ENCODE measurements around the gene XYLT1.

Gene XYLT1

DNA sequence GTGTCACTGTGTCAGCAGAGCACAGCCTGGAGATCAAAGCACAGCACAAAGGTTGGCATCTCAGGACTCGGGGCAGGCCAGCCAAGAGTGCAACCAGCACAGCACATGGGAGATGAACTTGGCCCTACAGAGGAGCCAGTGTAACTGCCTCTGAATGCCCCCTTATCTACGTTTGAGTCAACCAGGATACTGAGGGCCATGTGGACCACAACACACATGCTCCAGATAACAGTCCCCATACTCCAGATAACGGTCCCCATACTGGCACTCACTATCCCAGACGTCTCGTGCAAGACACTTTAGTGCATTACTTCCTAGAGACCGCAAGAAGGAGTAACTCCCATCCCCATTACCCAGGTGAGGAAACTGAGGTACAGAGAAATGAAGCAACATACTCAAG is 88.2 kb downstream of the XYLT1 start:
- DNase-seq (ENCODE audit: insufficient read length, low spot score) = no peak
- no peak for TF ChIP-seq POLR2A (IDR thresholded peaks at IDR 0.05; ENCODE audit: low read depth, low read length)
- FAIRE-seq = no peak

DNA sequence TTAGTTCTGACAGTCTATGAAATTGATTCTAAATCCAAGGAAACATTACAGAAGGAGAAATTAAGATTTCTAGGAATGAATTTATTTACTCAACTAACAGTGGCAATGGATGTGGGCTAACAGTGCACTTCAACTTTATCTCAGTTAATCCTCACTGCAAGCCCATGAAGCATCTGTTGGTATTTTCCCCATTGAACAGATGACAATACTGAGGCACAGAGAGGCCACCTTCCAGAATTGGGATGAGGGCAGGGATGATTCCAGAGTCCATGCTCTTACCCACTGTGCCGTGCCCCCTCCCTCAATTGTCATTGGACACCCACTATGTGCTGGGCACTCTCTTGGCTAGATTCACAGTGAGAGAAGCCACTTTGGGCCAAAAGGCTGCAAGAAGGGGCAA is 89.0 kb downstream of the XYLT1 start:
- DNase-seq (ENCODE audit: insufficient read length, low spot score) = no peak
- no peak for FAIRE-seq
- no peak for TF ChIP-seq POLR2A (IDR thresholded peaks at IDR 0.05; ENCODE audit: low read depth, low read length)

DNA sequence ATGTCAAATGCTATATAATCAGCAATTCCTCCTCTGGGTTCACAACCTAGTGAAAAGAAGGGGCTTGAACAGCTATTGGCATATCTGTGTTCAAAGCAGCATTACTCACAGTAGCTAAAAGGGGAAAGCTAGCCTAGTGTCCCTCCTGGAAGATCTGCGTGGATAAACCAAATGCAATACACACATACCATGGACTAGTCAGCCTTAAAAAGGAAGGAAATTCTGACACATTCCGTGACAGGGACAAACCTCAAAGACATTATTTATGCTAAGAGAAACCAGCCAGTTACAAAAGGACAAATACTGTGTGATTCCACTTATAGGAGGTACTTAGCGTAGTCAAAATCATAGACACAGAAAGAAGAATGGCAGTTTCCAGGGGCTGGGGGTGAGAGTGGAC is 90.1 kb downstream of the XYLT1 start:
- no peak for TF ChIP-seq POLR2A (IDR thresholded peaks at IDR 0.05; ENCODE audit: low read depth, low read length)
- no peak for DNase-seq (ENCODE audit: insufficient read length, low spot score)
- FAIRE-seq = no peak

DNA sequence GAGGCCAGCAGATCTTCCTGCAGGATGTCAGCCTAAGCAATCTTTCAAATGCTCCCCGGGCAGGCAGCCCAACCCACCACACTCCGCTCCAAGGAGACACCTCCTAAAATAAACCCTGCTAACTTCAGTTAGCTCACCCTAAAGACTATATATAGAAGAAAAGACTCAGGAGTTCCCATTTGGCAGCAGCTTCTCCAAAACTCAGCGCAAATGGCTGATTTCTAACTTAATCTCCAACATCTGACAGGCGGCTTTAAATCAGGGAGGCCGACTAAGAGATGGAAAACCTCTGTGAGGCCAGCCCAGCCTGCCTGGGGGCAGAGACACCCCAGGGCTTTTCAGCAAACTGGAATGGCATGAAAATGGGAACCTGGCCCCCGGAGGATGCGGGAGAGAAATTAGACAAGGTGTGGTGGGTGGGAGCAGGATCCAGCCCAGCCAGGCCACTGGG is 91.6 kb downstream of the XYLT1 start:
- DNase-seq (ENCODE audit: insufficient read length, low spot score) = no peak

DNA sequence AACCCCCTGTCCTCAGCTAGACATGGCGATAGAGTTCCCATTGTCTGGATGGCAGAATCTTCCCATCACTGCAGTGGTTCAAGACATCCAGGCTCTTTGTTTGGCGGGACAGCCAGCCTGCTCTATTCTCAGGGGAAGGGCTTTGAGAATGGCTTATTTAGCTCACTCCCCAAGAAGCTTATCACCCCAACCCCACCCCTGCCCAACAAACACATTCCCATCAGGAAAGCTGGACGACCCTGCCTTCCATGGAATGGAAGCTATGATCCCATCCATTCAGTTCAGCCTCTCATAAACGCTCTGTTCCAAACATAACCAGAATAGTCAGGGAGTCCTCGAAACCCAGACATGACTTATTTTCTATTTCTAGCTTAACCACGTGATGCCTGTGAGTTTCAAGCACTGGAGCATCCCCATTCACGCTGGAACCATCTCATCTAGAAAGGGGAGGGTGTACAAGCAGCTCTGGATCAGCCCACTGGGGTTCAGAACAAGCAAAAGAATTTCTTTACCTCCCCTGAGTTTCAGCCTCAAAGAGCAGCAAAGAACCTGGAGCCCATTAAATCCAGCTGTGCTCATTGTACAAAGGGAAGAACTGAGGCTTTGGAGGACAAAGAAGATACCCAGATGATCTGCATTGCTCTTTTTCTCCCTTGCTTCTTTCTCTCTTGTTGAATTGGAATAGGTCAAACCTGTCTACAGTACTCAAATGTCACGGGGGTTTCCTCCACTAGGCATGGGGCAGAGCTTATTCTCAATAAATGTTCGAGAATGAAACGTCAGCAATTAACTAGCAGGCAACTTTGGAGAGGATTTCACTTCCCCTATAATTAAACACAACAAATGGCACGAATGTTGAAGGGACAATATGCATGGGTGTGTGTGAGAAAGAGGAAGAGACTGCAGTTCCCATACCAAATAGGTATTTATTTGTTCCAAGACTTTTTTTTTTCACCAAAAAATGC is 93.1 kb downstream of the XYLT1 start:
- TF ChIP-seq POLR2A (IDR thresholded peaks at IDR 0.05; ENCODE audit: low read depth, low read length) = no peak
- FAIRE-seq = no peak
- no peak for DNase-seq (ENCODE audit: insufficient read length, low spot score)

More for the DNA sequence above, 91.6 kb downstream of the XYLT1 start:
- FAIRE-seq = no peak
- no peak for TF ChIP-seq POLR2A (IDR thresholded peaks at IDR 0.05; ENCODE audit: low read depth, low read length)

DNA sequence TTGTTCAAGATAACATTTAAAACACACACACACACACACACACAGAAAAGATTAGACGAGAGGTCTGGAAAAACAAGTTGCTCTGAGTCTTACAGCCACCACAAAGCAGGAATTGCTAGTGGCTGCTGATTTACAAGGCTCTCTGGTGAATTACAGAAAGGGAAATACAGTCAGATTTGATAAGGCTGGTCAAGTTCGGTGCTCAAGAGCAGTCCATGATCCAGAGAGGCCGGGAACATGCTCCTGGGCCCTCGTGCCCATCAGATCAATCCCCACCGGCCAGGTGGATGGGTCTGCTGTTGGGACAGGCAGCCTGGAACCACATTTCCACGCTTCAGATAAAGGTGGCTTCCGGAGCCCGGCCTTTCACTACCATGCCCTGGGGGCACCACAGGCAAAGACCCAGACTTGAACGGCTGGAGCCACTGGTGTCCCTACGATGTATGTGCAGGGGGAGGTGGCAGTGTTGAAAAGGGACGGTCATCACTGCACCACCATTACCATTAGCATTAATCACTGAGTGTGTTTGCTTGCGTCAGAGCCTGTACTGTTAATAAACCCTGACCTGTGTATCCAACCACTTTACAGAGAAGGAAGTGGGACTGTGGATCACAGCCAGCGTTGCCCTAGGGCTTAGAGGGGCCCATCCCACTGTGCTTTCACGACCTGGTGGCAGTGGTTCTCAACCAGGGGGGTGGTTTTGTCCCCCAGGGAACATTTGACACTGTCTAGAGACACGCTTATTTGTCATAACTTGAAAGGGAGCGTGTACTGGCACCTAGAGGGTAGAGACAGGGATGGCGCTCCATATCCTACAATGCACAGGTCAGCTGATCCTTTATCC is 95.1 kb downstream of the XYLT1 start:
- FAIRE-seq (no peak), DNase-seq (ENCODE audit: insufficient read length, low spot score) (no peak)
- no peak for TF ChIP-seq POLR2A (IDR thresholded peaks at IDR 0.05; ENCODE audit: low read depth, low read length)

DNA sequence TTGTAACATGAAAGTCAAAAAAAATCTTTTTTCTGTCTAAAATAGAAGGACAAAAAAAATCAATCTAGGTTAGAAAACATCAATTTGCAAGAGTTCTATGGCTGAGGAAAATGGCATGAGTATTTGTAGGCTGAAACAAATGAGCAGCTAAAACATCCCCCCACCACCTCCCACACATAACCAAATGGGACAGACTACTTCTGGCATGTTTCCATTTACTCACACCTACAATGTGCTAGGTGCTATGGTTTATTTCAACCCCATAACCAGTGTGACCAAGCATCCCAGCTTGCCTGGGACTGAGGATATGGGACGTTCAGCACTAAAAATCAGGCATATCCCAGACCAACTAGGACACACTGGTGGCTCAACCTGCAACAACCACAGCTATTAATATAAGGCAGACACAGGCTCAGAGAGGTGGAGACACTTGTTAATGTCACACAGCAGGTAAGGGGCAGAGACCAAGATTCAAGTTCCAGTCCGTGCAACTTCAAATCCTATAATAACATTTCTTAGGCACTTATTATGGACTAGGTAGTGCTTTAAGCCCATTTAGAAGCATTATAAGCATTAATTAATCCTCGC is 96.0 kb downstream of the XYLT1 start:
- DNase-seq (ENCODE audit: insufficient read length, low spot score) = no peak
- no peak for FAIRE-seq
- no peak for TF ChIP-seq POLR2A (IDR thresholded peaks at IDR 0.05; ENCODE audit: low read depth, low read length)

DNA sequence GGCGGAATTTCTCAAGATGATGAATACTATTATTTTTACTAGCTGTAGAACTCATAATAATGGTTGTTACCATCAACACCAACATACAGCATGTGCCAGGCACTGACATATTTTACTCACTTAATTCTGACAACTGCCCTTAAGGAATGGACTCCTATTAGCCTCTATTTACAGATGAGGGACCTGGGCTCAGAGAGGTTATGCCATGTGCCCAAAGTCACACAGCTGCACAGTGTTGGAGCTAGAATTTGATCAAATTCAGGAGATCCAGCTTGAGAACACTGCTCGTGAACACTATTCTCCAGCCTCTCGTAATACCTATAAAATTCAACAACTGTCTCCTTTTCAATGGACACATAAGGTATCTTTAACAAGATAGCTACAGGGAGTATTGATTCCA is 97.2 kb downstream of the XYLT1 start:
- DNase-seq (ENCODE audit: insufficient read length, low spot score) = no peak
- no peak for FAIRE-seq
- TF ChIP-seq POLR2A (IDR thresholded peaks at IDR 0.05; ENCODE audit: low read depth, low read length) = no peak

DNA sequence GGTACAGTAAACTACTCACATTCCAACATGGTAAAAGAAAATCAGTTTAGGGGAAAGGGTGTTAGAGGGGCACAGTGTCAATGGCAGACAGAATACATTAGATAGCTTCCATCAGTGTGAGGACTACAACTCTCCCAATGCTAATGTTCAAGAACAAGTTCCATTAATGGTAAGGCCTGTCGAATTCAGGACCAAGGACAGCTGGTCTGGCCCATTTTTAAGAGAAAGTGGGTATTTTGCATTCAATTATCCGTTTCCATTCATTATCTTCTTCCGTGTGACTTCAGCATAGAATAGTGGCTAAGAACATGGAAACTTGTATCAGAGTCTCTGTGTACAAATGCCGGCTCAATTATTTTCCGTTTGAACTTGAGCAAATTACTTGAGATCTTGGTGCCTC is 98.4 kb downstream of the XYLT1 start:
- TF ChIP-seq POLR2A (IDR thresholded peaks at IDR 0.05; ENCODE audit: low read depth, low read length) = no peak
- FAIRE-seq (no peak), DNase-seq (ENCODE audit: insufficient read length, low spot score) (no peak)

DNA sequence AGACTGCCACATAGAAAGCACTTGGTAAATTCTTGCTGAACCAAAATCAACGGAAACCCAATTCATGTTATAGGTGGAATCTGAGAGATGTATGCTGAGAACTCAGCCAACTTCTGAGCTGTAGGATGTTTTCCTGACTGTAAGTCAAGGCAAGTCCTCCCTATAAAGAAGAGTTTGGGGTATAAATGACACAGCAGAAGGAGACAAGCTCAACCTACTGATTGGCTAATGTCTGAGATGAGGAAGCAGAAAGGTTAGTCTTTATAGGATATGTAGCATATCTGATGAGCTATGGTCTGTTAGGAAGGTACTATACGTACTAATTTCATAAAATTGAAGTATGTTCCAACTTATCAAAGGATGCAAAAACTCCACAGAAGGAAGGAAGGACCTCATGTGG is 99.5 kb downstream of the XYLT1 start:
- FAIRE-seq = no peak
- no peak for TF ChIP-seq POLR2A (IDR thresholded peaks at IDR 0.05; ENCODE audit: low read depth, low read length)

DNA sequence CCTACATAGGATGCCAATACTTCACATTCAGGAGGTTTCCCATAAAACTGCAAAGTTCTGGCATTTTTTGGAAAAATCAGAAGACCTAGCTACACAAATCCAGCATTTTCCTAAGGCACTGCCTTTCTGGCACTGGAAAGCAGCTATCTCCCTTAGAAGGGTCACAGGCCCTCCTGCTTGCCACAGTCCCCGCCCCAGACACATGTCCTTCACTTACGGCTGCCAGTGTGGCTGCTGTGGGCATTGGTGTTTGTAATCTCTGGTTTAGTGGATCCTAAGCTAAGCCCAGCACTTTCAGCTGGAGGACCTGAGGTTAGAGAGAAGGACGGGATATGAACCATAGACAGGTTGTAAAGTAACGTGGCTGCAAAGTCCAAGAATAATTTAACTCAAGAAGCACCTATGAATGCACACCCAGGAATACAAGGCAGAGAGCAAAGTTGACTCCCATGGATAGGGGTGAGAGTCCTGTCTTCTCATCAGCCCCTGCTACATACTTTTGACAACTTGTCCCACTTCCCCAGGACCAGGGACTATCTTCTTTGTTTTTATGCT is 100.0 kb downstream of the XYLT1 start:
- DNase-seq (ENCODE audit: insufficient read length, low spot score) = no peak
- no peak for FAIRE-seq
- no peak for TF ChIP-seq POLR2A (IDR thresholded peaks at IDR 0.05; ENCODE audit: low read depth, low read length)

More for the DNA sequence above, 99.5 kb downstream of the XYLT1 start:
- no peak for DNase-seq (ENCODE audit: insufficient read length, low spot score)

DNA sequence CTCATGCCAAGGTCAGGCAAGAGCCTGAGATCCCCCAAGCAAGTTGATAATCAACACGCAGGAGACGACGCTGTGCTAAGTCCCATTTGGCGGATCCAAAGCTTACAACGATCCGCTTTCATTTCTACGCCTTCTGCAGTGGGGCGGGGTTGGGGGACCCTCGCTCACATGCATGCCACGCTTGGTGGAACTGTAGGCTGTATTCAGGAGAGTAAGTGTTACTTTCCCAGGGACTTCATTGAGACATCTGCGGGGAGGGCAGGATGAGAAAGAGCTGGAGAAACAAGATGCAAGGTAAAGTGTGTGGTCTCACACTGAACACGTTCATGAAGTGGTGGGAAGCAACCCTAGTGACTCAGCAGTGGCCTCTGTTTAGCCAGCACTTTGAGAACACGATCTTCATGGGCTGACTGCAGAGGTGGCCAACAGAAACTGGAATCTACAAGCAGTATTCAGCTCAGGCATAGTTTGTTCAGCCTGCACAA is 100.5 kb downstream of the XYLT1 start:
- no peak for FAIRE-seq
- DNase-seq (ENCODE audit: insufficient read length, low spot score) = no peak
- TF ChIP-seq POLR2A (IDR thresholded peaks at IDR 0.05; ENCODE audit: low read depth, low read length) = no peak

DNA sequence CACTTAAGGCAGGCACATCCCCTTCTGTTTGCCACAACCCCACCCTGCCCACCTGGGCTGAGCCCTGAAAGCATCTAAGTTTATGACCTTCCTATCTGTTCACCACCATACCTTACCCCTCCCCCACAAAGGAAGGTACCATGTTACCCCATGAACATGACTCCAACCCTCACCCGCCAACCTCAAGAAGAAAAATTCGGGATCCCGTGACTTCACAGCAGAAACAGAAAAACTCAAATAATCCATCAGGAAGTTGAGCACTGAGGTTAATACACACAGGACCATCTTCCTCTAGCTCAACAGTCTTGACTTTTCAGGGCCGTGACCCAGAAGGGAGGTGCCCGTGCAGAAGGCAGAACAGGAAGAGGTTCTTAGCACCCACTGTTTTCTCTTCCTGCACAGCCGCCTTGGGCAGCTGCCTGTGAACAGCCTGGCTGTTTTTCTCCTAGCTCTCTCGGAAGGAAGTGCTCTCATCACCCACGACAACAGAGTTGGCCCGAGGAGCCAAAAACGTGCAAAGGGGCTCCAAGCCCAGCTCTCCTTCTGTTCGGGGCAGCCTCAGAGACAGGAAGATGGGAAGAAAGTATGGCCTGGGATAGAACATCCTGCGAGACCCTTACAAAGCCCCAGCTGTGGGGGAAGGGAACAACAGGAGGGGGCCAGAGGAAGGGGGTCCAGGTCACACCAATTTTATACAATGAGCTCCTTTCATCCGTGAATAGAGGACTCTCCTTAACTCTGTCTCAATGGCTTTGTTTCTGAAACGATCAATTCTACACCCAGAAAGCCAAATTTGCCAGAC is 101.1 kb downstream of the XYLT1 start:
- no peak for DNase-seq (ENCODE audit: insufficient read length, low spot score)
- FAIRE-seq = no peak
- TF ChIP-seq POLR2A (IDR thresholded peaks at IDR 0.05; ENCODE audit: low read depth, low read length) = no peak
